BLaER1 (cell line): Measurements from ENCODE around the gene MAGI2.

Source experiments
- H3K27ac ChIP-seq: shearing (Covaris generic); formaldehyde crosslinking; 2 replicates; pipeline ENCODE4 v1.8.1; 2022
- H3K27me3 ChIP-seq: shearing (Covaris generic); formaldehyde crosslinking; 2 replicates; pipeline ENCODE4 v1.8.1; 2022
- H3K36me3 ChIP-seq: shearing (Covaris generic); formaldehyde crosslinking; 2 replicates; pipeline ENCODE4 v1.8.1; 2022
- H3K4me1 ChIP-seq: shearing (Covaris generic); formaldehyde crosslinking; 2 replicates; pipeline ENCODE4 v1.8.1; 2022
- H3K4me2 ChIP-seq: shearing (Covaris generic); formaldehyde crosslinking; 2 replicates; pipeline ENCODE4 v1.8.1; 2022
- H3K4me3 ChIP-seq: shearing (Covaris generic); formaldehyde crosslinking; 2 replicates; pipeline ENCODE4 v1.8.1; 2022
- H3K9ac ChIP-seq: shearing (Covaris generic); formaldehyde crosslinking; 2 replicates; pipeline ENCODE4 v1.8.1; 2022
- H3K9me3 ChIP-seq: shearing (Covaris generic); formaldehyde crosslinking; 2 replicates; pipeline ENCODE4 v1.8.1; 2022
- H4K20me1 ChIP-seq: shearing (Covaris generic); formaldehyde crosslinking; 2 replicates; pipeline ENCODE4 v1.8.1; 2022
- Cebpa-rat ChIP-seq: shearing (Covaris generic); IDR thresholded peaks from 2 replicates; pipeline ENCODE4 v1.8.1; 2022

Gene MAGI2

DNA sequence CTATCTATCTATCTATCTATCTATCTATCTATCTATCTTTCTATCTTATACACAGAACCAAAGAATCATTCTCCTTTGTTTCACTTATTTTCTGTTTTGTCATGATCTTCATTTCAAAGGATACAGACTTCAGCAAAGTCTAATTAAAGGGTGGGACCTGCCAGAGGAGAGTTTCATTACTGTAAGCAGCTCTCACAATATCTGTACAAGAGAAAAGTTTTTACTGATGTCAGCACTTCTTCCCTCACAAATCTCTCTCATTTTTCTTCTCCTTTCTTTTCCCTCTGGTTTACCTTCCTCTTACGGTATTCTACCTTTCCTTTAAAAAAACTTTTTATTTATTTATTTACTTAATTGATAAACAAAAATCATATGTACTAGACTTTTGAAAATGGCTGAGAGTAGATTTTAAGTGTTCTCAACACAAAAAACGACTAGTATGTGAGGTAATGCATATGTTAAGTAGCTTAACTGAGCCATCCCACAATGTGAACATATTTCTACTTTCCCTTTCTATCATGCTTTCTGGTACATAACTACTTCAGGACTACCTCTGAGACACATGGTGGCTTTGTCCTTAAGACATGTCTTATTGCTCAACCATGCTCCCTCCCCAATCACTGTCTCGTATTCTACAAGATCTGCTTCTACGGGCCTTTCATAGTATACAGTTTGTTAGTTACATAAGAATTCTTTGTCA lies 955.6 kb downstream of the MAGI2 start:
- no peaks in the 10 kb centered on the region for H3K36me3 ChIP-seq
- no peak overlapping the region for H3K27ac ChIP-seq
- no peaks in the 10 kb centered on the region for H4K20me1 ChIP-seq
- TF ChIP-seq Cebpa-rat = no peak
- no peaks in the 10 kb centered on the region for H3K4me1 ChIP-seq
- no peaks in the 10 kb centered on the region for H3K27me3 ChIP-seq
- no peak overlapping the region for H3K4me2 ChIP-seq
- no peak overlapping the region for H3K4me3 ChIP-seq
- no peak overlapping the region for H3K9ac ChIP-seq
- no peaks in the 10 kb centered on the region for H3K9me3 ChIP-seq

- Histone ChIP-seq H3K9ac (no peak overlapping the region), H4K20me1 (no peaks in the 10 kb centered on the region), H3K4me3 (no peak overlapping the region), H3K27ac (no peak overlapping the region), H3K36me3 (no peaks in the 10 kb centered on the region), H3K4me1 (no peaks in the 10 kb centered on the region), H3K4me2 (no peak overlapping the region), H3K9me3 (no peaks in the 10 kb centered on the region), H3K27me3 (no peaks in the 10 kb centered on the region)
- no peak for TF ChIP-seq Cebpa-rat
These were observed 957.3 kb downstream of the MAGI2 start for GRCh38 chr7:78496096-78496630.

GRCh38 chr7:78493401-78493800 lies 960.1 kb downstream of the MAGI2 start:
- no peaks in the 10 kb centered on the region for H3K4me1 ChIP-seq
- H3K36me3 ChIP-seq = no peaks in the 10 kb centered on the region
- no peak overlapping the region for H3K27ac ChIP-seq
- H3K4me3 ChIP-seq = no peak overlapping the region
- H4K20me1 ChIP-seq = no peaks in the 10 kb centered on the region
- no peaks in the 10 kb centered on the region for H3K27me3 ChIP-seq
- no peaks in the 10 kb centered on the region for H3K9me3 ChIP-seq
- no peak for TF ChIP-seq Cebpa-rat
- H3K9ac ChIP-seq = no peak overlapping the region
- H3K4me2 ChIP-seq = no peak overlapping the region

- no peak overlapping the region for H3K4me2 ChIP-seq
- H3K27ac ChIP-seq = no peak overlapping the region
- no peaks in the 10 kb centered on the region for H3K9me3 ChIP-seq
- no peaks in the 10 kb centered on the region for H3K36me3 ChIP-seq
- H3K4me3 ChIP-seq = no peak overlapping the region
- no peaks in the 10 kb centered on the region for H3K4me1 ChIP-seq
- no peaks in the 10 kb centered on the region for H4K20me1 ChIP-seq
- H3K9ac ChIP-seq = no peak overlapping the region
- H3K27me3 ChIP-seq = no peaks in the 10 kb centered on the region
- TF ChIP-seq Cebpa-rat = no peak
These were observed 961.3 kb downstream of the MAGI2 start for GRCh38 chr7:78492146-78492545.

- no peaks in the 10 kb centered on the region for H3K9me3 ChIP-seq
- H3K27me3 ChIP-seq = no peaks in the 10 kb centered on the region
- H4K20me1 ChIP-seq = no peaks in the 10 kb centered on the region
- H3K9ac ChIP-seq = no peak overlapping the region
- H3K36me3 ChIP-seq = no peaks in the 10 kb centered on the region
- no peak overlapping the region for H3K4me3 ChIP-seq
- no peak overlapping the region for H3K27ac ChIP-seq
- H3K4me2 ChIP-seq = no peak overlapping the region
- H3K4me1 ChIP-seq = no peaks in the 10 kb centered on the region
- TF ChIP-seq Cebpa-rat = no peak
These were observed 962.9 kb downstream of the MAGI2 start for GRCh38 chr7:78490524-78490923.

DNA sequence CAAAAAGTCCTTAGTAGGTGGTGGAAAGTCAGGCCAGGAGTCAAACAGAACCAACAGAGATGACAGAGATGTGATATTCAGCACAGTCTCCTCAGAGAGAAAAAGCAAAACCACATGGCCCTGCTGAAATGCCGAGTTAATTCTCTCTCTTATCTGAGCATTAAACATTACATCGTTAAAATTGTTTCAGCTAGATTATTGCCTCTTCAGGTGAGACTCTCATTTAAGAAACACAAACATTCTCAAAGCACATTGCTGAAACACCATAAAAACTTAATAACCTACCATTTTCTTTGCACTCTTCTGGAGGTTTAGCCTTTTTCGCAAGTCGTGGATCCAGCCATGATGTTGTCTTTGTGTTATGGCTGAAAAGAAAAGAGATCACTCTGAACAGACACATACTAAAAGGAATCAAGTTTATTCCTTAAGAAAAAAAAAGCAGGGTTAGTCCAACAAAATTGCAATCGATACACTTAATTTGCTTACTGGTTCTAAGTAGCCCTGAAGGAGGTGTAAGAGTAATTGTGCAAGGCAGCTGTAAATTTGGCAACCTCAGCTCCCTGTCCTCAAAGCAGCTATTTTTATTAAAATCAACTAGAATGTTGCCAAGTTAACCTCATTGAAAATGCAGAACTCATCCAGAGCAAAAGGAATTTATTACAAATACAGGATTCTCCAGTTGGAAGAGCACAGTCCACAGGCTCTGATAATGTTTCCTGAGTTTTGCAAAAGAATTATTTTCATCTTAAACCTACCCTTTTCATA lies 963.8 kb downstream of the MAGI2 start:
- H3K4me3 ChIP-seq = no peak overlapping the region
- no peak overlapping the region for H3K4me2 ChIP-seq
- H3K36me3 ChIP-seq = no peaks in the 10 kb centered on the region
- no peaks in the 10 kb centered on the region for H3K9me3 ChIP-seq
- H3K9ac ChIP-seq = no peak overlapping the region
- H3K27me3 ChIP-seq = no peaks in the 10 kb centered on the region
- H3K4me1 ChIP-seq = no peaks in the 10 kb centered on the region
- no peak overlapping the region for H3K27ac ChIP-seq
- no peaks in the 10 kb centered on the region for H4K20me1 ChIP-seq
- no peak for TF ChIP-seq Cebpa-rat

DNA sequence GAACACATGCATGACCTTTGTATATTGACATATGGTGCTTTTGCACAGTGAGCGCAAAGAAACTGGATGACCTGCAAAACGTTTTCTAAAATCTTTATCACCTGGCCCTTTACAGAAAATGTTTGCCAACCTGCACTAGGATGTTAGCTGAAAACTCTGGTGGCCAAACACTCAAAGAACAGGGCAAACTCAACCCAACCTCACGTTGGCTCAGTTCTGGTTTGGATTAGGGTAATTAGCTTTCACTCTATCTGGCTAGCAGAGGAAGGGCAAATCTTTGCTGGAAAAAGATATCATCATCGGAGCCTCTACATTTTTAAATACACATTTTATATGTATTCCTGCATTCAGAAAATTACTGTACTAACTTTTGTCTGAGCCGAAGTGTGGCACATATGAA lies 966.0 kb downstream of the MAGI2 start:
- H3K4me3 ChIP-seq = no peak overlapping the region
- no peaks in the 10 kb centered on the region for H3K4me1 ChIP-seq
- no peaks in the 10 kb centered on the region for H4K20me1 ChIP-seq
- no peaks in the 10 kb centered on the region for H3K36me3 ChIP-seq
- no peak overlapping the region for H3K9ac ChIP-seq
- TF ChIP-seq Cebpa-rat = no peak
- H3K27me3 ChIP-seq = no peaks in the 10 kb centered on the region
- H3K9me3 ChIP-seq = no peaks in the 10 kb centered on the region
- H3K27ac ChIP-seq = no peak overlapping the region
- H3K4me2 ChIP-seq = no peak overlapping the region

GRCh38 chr7:78479348-78479747 lies 974.1 kb downstream of the MAGI2 start:
- Histone ChIP-seq H3K4me2 (no peak overlapping the region), H3K4me1 (no peaks in the 10 kb centered on the region), H3K36me3 (no peaks in the 10 kb centered on the region), H3K9ac (no peak overlapping the region), H3K4me3 (no peak overlapping the region), H4K20me1 (no peaks in the 10 kb centered on the region), H3K27me3 (no peaks in the 10 kb centered on the region), H3K27ac (no peak overlapping the region), H3K9me3 (no peaks in the 10 kb centered on the region)
- no peak for TF ChIP-seq Cebpa-rat

GRCh38 chr7:78476851-78477405 lies 976.5 kb downstream of the MAGI2 start:
- no peaks in the 10 kb centered on the region for H3K27me3 ChIP-seq
- H3K4me2 ChIP-seq = no peak overlapping the region
- H3K4me3 ChIP-seq = no peak overlapping the region
- TF ChIP-seq Cebpa-rat = no peak
- no peaks in the 10 kb centered on the region for H4K20me1 ChIP-seq
- no peaks in the 10 kb centered on the region for H3K9me3 ChIP-seq
- no peak overlapping the region for H3K9ac ChIP-seq
- H3K4me1 ChIP-seq = no peaks in the 10 kb centered on the region
- no peaks in the 10 kb centered on the region for H3K36me3 ChIP-seq
- no peak overlapping the region for H3K27ac ChIP-seq
